Panc1 (cell line): ENCODE data around the gene ZNF444.

ENCODE experiments used
- CTCF ChIP-seq: fragments of 450-650 bp; IDR thresholded peaks from 2 replicates; pipeline ENCODE4 v1.5.1; 2017; ENCODE audit warnings: mild to moderate bottlenecking
- POLR2AphosphoS5 ChIP-seq: IDR thresholded peaks from 2 replicates; pipeline ENCODE4 v1.6.1; 2012; ENCODE audit warnings: mild to moderate bottlenecking, low read depth, low read length, moderate library complexity
- SIN3A ChIP-seq: IDR thresholded peaks from 2 replicates; pipeline ENCODE4 v1.6.1; 2012; ENCODE audit warnings: low read depth, mild to moderate bottlenecking, low read length, moderate library complexity, borderline replicate concordance; ENCODE audit not compliant: insufficient read depth
- TCF7L2 ChIP-seq: IDR thresholded peaks from 2 replicates; pipeline ENCODE4 v1.6.1; 2011; ENCODE audit warnings: mild to moderate bottlenecking, low read depth, low read length, inconsistent platforms
- TF ChIP-seq, protein P1 (sequence below), 2 experiments: IDR thresholded peaks; 2 replicates each; pipeline ENCODE4 v1.6.1; 2011 to 2012; ENCODE audit warnings: low read depth in 2 of 2, control low read depth in 1 of 2, low read length in 1 of 2, mild to moderate bottlenecking in 1 of 2, moderate library complexity in 1 of 2; ENCODE audit not compliant: insufficient read depth in 1 of 2

GRCh38 chr19:56146904-56147303 lies 5.8 kb downstream of the ZNF444 start:
- TF ChIP-seq CTCF: no peak
- no peak for TF ChIP-seq POLR2AphosphoS5
- TF ChIP-seq SIN3A: no peak
- TF ChIP-seq TCF7L2: no peak
- TF ChIP-seq, protein P1, sequence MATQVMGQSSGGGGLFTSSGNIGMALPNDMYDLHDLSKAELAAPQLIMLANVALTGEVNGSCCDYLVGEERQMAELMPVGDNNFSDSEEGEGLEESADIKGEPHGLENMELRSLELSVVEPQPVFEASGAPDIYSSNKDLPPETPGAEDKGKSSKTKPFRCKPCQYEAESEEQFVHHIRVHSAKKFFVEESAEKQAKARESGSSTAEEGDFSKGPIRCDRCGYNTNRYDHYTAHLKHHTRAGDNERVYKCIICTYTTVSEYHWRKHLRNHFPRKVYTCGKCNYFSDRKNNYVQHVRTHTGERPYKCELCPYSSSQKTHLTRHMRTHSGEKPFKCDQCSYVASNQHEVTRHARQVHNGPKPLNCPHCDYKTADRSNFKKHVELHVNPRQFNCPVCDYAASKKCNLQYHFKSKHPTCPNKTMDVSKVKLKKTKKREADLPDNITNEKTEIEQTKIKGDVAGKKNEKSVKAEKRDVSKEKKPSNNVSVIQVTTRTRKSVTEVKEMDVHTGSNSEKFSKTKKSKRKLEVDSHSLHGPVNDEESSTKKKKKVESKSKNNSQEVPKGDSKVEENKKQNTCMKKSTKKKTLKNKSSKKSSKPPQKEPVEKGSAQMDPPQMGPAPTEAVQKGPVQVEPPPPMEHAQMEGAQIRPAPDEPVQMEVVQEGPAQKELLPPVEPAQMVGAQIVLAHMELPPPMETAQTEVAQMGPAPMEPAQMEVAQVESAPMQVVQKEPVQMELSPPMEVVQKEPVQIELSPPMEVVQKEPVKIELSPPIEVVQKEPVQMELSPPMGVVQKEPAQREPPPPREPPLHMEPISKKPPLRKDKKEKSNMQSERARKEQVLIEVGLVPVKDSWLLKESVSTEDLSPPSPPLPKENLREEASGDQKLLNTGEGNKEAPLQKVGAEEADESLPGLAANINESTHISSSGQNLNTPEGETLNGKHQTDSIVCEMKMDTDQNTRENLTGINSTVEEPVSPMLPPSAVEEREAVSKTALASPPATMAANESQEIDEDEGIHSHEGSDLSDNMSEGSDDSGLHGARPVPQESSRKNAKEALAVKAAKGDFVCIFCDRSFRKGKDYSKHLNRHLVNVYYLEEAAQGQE (IDR thresholded peaks at IDR 0.05; ENCODE audit: insufficient read depth in 1 of 2, low read depth in 2 of 2, low read length in 1 of 2): no peak
